Measurements from ENCODE around the gene MYO1D. TPM values are rescaled to one million over a fixed set of nuclear protein-coding genes. Genes with fewer than 3 reads are reported as not detected.

Gene MYO1D
- total RNA-seq, 2 donors from 2014 or later: 238 to 382 TPM

GRCh38 chr17:32463304-32463703 lies 413.6 kb downstream of the MYO1D start:
- no peak overlapping the region for H3K27ac ChIP-seq
- intact Hi-C loops (cut with DNase I): no loop called here

DNA sequence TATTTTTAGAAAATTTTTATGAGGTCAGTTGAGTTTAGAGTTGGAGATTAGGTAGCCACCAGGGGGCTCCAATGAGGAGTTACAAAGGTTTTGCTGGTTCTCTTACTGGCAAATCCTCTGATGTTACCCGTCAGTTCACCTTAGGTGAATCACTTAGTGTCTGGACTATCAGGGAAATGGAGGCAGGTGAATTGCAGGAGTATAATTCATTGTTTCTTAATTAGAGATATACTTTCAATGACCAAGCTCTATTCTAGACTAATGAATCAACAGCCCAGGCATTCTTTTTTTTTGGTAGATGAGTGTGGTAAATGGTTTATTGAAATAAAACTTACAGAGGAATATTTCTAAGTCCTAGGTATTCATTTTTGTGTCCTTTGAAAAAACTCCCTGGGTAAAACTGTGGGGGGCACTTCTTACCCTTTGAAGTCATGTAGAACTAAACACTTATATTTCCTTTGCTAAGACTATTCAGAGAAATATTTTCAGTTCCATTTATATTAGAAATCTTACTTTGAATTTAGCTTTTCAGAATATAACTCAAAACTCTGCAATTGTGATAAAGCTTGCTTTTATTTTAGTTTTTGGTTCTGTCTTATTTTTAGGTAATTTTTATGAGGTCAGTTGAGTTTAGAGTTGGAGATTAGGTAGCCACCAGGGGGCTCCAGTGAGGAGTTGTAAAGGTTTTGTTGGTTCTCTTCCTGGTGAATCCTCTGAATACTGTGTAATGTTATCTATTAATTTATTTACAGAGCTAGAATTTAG lies 414.9 kb downstream of the MYO1D start:
- intact Hi-C loops (cut with DNase I): no loop called here
- H3K36me3 ChIP-seq: peaks cover 26% of the 10 kb centered on the region
- DNase-seq: peak; percentile 60

More at GRCh38 chr17:32463304-32463703, 413.6 kb downstream of the MYO1D start:
- no peaks in the 10 kb centered on the region for H3K9me3 ChIP-seq
- peaks cover 26% of the 10 kb centered on the region for H3K36me3 ChIP-seq
- no peak overlapping the region for H3K4me3 ChIP-seq
- H3K4me1 ChIP-seq: no peaks in the 10 kb centered on the region
- H3K9ac ChIP-seq (ENCODE audit: low read depth in 2 of 2, low read length in 2 of 2): no peak overlapping the region
- TF ChIP-seq, protein P1, sequence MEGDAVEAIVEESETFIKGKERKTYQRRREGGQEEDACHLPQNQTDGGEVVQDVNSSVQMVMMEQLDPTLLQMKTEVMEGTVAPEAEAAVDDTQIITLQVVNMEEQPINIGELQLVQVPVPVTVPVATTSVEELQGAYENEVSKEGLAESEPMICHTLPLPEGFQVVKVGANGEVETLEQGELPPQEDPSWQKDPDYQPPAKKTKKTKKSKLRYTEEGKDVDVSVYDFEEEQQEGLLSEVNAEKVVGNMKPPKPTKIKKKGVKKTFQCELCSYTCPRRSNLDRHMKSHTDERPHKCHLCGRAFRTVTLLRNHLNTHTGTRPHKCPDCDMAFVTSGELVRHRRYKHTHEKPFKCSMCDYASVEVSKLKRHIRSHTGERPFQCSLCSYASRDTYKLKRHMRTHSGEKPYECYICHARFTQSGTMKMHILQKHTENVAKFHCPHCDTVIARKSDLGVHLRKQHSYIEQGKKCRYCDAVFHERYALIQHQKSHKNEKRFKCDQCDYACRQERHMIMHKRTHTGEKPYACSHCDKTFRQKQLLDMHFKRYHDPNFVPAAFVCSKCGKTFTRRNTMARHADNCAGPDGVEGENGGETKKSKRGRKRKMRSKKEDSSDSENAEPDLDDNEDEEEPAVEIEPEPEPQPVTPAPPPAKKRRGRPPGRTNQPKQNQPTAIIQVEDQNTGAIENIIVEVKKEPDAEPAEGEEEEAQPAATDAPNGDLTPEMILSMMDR (IDR thresholded peaks at IDR 0.05): no peak
- H3K27me3 ChIP-seq: no peaks in the 10 kb centered on the region
- DNase-seq: no peak

GRCh38 chr17:32461498-32461852 lies 415.4 kb downstream of the MYO1D start:
- Histone ChIP-seq H3K27ac (no peak overlapping the region), H3K9me3 (no peaks in the 10 kb centered on the region), H3K9ac (ENCODE audit: low read depth in 2 of 2, low read length in 2 of 2) (no peak overlapping the region), H3K4me3 (no peak overlapping the region), H3K27me3 (no peaks in the 10 kb centered on the region), H3K36me3 (peaks cover 26% of the 10 kb centered on the region), H3K4me1 (no peaks in the 10 kb centered on the region)
- no peak for DNase-seq
- TF ChIP-seq, protein P1 (IDR thresholded peaks at IDR 0.05): peak; percentile 27
- intact Hi-C loops (cut with DNase I): no loop called here

More for the DNA sequence above, 414.9 kb downstream of the MYO1D start:
- Histone ChIP-seq H3K4me3 (no peak overlapping the region), H3K9me3 (no peaks in the 10 kb centered on the region), H3K27me3 (no peaks in the 10 kb centered on the region), H3K4me1 (no peaks in the 10 kb centered on the region), H3K9ac (ENCODE audit: low read depth in 2 of 2, low read length in 2 of 2) (no peak overlapping the region), H3K27ac (no peak overlapping the region)
- TF ChIP-seq, protein P1 (IDR thresholded peaks at IDR 0.05): peak; percentile 25

GRCh38 chr17:32460054-32460453 lies 416.9 kb downstream of the MYO1D start:
- peaks cover 24% of the 10 kb centered on the region for H3K36me3 ChIP-seq
- H3K4me1 ChIP-seq: no peaks in the 10 kb centered on the region
- no peak overlapping the region for H3K27ac ChIP-seq
- no peaks in the 10 kb centered on the region for H3K27me3 ChIP-seq
- intact Hi-C loops (cut with DNase I): no loop called here
- no peaks in the 10 kb centered on the region for H3K9me3 ChIP-seq
- no peak overlapping the region for H3K4me3 ChIP-seq
- no peak overlapping the region for H3K9ac ChIP-seq (ENCODE audit: low read depth in 2 of 2, low read length in 2 of 2)
- DNase-seq: no peak
- TF ChIP-seq, protein P1 (IDR thresholded peaks at IDR 0.05): no peak

GRCh38 chr17:32458371-32458770 lies 418.6 kb downstream of the MYO1D start:
- Histone ChIP-seq H3K27me3 (no peaks in the 10 kb centered on the region), H3K27ac (no peak overlapping the region), H3K4me1 (no peaks in the 10 kb centered on the region), H3K4me3 (no peak overlapping the region), H3K36me3 (peaks cover 22% of the 10 kb centered on the region), H3K9ac (ENCODE audit: low read depth in 2 of 2, low read length in 2 of 2) (no peak overlapping the region), H3K9me3 (no peaks in the 10 kb centered on the region)
- TF ChIP-seq, protein P1 (IDR thresholded peaks at IDR 0.05): no peak
- no peak for DNase-seq
- intact Hi-C loops (cut with DNase I): no loop called here
